ENCODE measurements around the gene RASAL1. TPM values are rescaled to one million over a fixed set of nuclear protein-coding genes. Genes with fewer than 3 reads are reported as not detected.
A peak's percentile ranks its signal among the peaks of the same experiment; 100 is the strongest.

Gene RASAL1
- total RNA-seq, 1 experiment from 2014 or later, result 16.0 TPM

DNA sequence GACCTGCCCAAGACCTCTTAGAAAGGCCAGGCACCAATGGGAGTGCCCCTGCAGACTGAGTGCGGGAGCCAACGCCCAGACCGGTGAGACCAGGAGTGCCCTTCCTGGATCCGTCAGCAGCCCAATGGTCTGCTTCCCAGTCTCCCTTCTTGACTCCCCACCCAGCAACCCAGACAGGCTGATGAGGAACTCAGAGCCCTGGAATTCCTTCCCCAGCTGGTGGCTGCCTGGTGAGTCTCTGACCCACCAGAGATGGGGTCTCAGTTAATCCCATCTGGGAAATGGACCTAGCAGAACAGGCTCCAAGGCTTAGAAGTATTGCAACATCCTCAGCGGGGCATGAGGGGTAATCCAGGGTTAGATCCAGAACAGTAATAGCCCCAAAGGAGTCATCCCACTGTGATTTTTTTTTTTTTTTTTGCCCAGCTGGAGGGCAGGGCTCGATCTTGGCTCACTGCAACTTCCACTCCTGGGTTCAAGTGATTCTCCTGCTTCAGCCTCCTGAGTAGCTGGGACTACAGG lies 1.5 kb upstream of the RASAL1 start:
- ChIA-PET CTCF (interaction anchor here (0.7 to 2.1 kb wide), 4 partner anchors 8 to 38 kb away, joined by 3 to 7 read pairs (median 3); no protein-coding TSS in a partner anchor), RAD21 (ENCODE audit: low non-redundant PET in 1 of 2, low total read pairs in 2 of 2, uncharacterized antibody in 2 of 2, unreplicated experiment in 2 of 2) (no interaction called here), POLR2A (no interaction called here)
- intact Hi-C loops (cut with micrococcal nuclease), result loop anchor here (2.0 kb wide), 1 partner anchor 48 kb away; the partner anchor contains the start of genes DDX54 and RITA1
- Histone ChIP-seq H3K4me3 (replicated peaks in 1 of 2; ENCODE audit: low read depth in 1 of 2, low read length in 2 of 2) (0 out of 4 replicates have a peak overlapping the region, but pooled peaks of 1 of the 2 experiments have one; percentile 20), H3K4me1 (ENCODE audit: control insufficient read depth in 1 of 2, insufficient read depth in 2 of 2, low read length in 2 of 2) (peaks cover 13 to 37% of the 10 kb centered on the region in 2 experiments), H3K27me3 (ENCODE audit: insufficient read depth, low read length) (no peaks in the 10 kb centered on the region), H2AFZ (ENCODE audit: low read depth, low read length, poor library complexity, severe bottlenecking) (peak overlapping the region; percentile 89), H3K9ac (ENCODE audit: low read length) (peak overlapping the region; percentile 87; the same call in 1 of the 2 replicates), H3K9me3 (ENCODE audit: control insufficient read depth in 1 of 2, insufficient read depth in 1 of 2, low read depth in 1 of 2, low read length in 2 of 2) (no peaks in the 10 kb centered on the region), H3K36me3 (ENCODE audit: control insufficient read depth in 1 of 2, insufficient read depth in 2 of 2, low read length in 2 of 2) (no peaks in the 10 kb centered on the region), H3K9me2 (ENCODE audit: insufficient read depth) (no peaks in the 10 kb centered on the region), H4K20me1 (ENCODE audit: insufficient read depth) (no peaks in the 10 kb centered on the region), H3K79me2 (ENCODE audit: insufficient read depth, low read length) (peaks cover 12% of the 10 kb centered on the region; the same call in 1 of the 2 replicates), H3K4me2 (ENCODE audit: low read length) (peak overlapping the region; percentile 100), H3K27ac (ENCODE audit: low read depth, low read length) (no peak overlapping the region)
- DNase-seq (ENCODE audit: low read depth, low spot score) (no peak), ATAC-seq (no peak; the same call in 1 of the 2 replicates)
- TF ChIP-seq SP1 (IDR thresholded peaks at IDR 0.05; ENCODE audit: low read depth), result peak; percentile 46; the same call in 1 of the 2 replicates
- no peak for TF ChIP-seq EGR1 (IDR thresholded peaks at IDR 0.05; ENCODE audit: low read depth)
- TF ChIP-seq EZH2phosphoT487 (IDR thresholded peaks at IDR 0.05; ENCODE audit: borderline replicate concordance), result no peak
- no TSS peak for BruUV-seq (replicated peaks)

DNA sequence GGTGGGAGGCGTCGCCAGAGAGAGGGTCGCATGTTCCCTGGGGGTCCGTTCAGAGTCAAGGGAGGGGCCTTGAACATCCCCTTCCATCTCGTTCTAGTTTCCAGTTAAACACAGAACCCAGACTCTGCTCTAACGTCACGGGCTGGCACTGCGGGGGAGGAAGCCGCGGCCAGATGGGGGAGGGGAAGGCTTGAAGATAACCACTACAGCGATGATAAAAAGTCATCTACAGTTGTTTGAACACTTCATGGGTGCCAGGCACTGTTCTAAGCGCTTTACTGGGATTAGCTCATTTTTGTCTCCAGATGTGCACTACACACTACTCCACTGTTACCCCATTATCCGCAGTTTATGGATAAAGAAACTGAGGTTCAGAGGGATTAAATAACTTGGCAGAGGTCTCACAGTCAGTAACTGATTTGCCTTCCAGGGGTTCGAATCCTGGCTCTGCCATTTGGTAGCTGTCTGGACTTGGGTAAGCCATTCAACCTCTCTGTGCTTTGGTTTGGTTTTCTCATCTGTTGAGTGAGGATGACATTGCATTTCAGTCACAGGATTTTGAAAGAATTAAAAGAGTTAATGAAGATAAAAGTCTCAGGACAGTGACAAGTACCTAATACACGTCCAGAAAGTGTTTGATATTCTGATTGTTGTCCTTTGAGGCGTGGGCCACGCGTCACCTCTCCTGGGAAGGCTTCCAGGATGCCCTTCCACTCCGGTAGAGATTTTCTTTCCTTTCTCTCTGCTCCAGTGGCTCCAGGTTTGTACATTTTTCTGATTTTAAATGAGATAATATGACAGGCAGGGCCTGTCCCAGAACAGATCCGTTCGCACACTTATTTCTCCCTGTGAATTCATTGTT lies 798 bp upstream of the RASAL1 start:
- TF ChIP-seq EGR1 (IDR thresholded peaks at IDR 0.05; ENCODE audit: low read depth) (peak; percentile 95), ZNF274 (IDR thresholded peaks at IDR 0.05; ENCODE audit: low read depth, low read length) (no peak), EZH2phosphoT487 (IDR thresholded peaks at IDR 0.05; ENCODE audit: borderline replicate concordance) (no peak), POLR2A (IDR thresholded peaks at IDR 0.05; ENCODE audit: borderline replicate concordance, extremely low read depth, insufficient read depth, insufficient read length) (no peak), CBX3 (IDR thresholded peaks at IDR 0.05; ENCODE audit: low read depth) (0 out of 2 replicates have a peak, but pooled peaks have one; percentile 5), YY1 (IDR thresholded peaks at IDR 0.05; ENCODE audit: extremely low read depth, insufficient replicate concordance, low read depth, low read length) (no peak), ZBTB33 (IDR thresholded peaks at IDR 0.05; ENCODE audit: extremely low read depth, insufficient replicate concordance, low read length) (no peak), SP1 (IDR thresholded peaks at IDR 0.05; ENCODE audit: low read depth) (0 out of 2 replicates have a peak, but pooled peaks have one; percentile 16), SRF (IDR thresholded peaks at IDR 0.05; ENCODE audit: low read depth) (no peak)
- TF ChIP-seq, protein P1, sequence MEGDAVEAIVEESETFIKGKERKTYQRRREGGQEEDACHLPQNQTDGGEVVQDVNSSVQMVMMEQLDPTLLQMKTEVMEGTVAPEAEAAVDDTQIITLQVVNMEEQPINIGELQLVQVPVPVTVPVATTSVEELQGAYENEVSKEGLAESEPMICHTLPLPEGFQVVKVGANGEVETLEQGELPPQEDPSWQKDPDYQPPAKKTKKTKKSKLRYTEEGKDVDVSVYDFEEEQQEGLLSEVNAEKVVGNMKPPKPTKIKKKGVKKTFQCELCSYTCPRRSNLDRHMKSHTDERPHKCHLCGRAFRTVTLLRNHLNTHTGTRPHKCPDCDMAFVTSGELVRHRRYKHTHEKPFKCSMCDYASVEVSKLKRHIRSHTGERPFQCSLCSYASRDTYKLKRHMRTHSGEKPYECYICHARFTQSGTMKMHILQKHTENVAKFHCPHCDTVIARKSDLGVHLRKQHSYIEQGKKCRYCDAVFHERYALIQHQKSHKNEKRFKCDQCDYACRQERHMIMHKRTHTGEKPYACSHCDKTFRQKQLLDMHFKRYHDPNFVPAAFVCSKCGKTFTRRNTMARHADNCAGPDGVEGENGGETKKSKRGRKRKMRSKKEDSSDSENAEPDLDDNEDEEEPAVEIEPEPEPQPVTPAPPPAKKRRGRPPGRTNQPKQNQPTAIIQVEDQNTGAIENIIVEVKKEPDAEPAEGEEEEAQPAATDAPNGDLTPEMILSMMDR (IDR thresholded peaks at IDR 0.05 in 2 of 3, conservative IDR thresholded peaks at IDR 0.05 in 1 of 3; ENCODE audit: borderline replicate concordance in 1 of 3, insufficient read depth in 1 of 3, low read depth in 2 of 3, low read length in 2 of 3), result no peak
- H3K79me2 ChIP-seq (ENCODE audit: insufficient read depth, low read length), result peaks cover 12% of the 10 kb centered on the region; the same call in 1 of the 2 replicates
- CTCF ChIA-PET, result interaction anchor here (0.8 to 2.1 kb wide), 2 partner anchors 17 to 38 kb away, joined by 3 to 7 read pairs; no protein-coding TSS in a partner anchor
- H3K9ac ChIP-seq (ENCODE audit: low read length), result peak overlapping the region; percentile 87
- no peaks in the 10 kb centered on the region for H3K9me3 ChIP-seq (ENCODE audit: control insufficient read depth in 1 of 2, insufficient read depth in 1 of 2, low read depth in 1 of 2, low read length in 2 of 2)
- H3K9me2 ChIP-seq (ENCODE audit: insufficient read depth), result no peaks in the 10 kb centered on the region
- no peaks in the 10 kb centered on the region for H3K36me3 ChIP-seq (ENCODE audit: control insufficient read depth in 1 of 2, insufficient read depth in 2 of 2, low read length in 2 of 2)
- intact Hi-C loops (cut with micrococcal nuclease), result loop anchor here (2.0 kb wide), 1 partner anchor 48 kb away; the partner anchor contains the start of genes DDX54 and RITA1
- H3K4me2 ChIP-seq (ENCODE audit: low read length), result peak overlapping the region; percentile 100
- peak overlapping the region; percentile 78 to 94 for H3K4me3 ChIP-seq (replicated peaks in 1 of 2; ENCODE audit: low read depth in 1 of 2, low read length in 2 of 2)
- H3K27ac ChIP-seq (ENCODE audit: low read depth, low read length), result peak overlapping the region; percentile 21; the same call in 1 of the 2 replicates
- POLR2A ChIA-PET, result interaction anchor here (0.7 to 0.8 kb wide), 2 partner anchors 15 to 25 kb away, joined by 3 read pairs; no protein-coding TSS in a partner anchor
- peak; percentile 48 for ATAC-seq
- BruUV-seq (replicated peaks), result no TSS peak
- DNase-seq (ENCODE audit: low read depth, low spot score), result peak; percentile 22
- H3K4me1 ChIP-seq (ENCODE audit: control insufficient read depth in 1 of 2, insufficient read depth in 2 of 2, low read length in 2 of 2), result peaks cover 13 to 34% of the 10 kb centered on the region in 2 experiments
- H2AFZ ChIP-seq (ENCODE audit: low read depth, low read length, poor library complexity, severe bottlenecking), result peak overlapping the region; percentile 89
- H4K20me1 ChIP-seq (ENCODE audit: insufficient read depth), result no peaks in the 10 kb centered on the region
- RAD21 ChIA-PET (ENCODE audit: low non-redundant PET in 1 of 2, low total read pairs in 2 of 2, uncharacterized antibody in 2 of 2, unreplicated experiment in 2 of 2), result interaction anchor here in 1 of 2 experiments (0.5 kb wide), 1 partner anchor 16 kb away, joined by 5 read pairs; no protein-coding TSS in a partner anchor
- H3K27me3 ChIP-seq (ENCODE audit: insufficient read depth, low read length), result no peaks in the 10 kb centered on the region
